Liver (tissue), 9 donors: ENCODE results near the gene NKX2-3. TPM values are rescaled to one million over a fixed set of nuclear protein-coding genes. Genes with fewer than 3 reads are reported as not detected.

ENCODE experiments used
- DNase-seq: peaks from one replicate; pipeline ENCODE4 v3.0.0-alpha.2; 2017; ENCODE audit warnings: low spot score
- H3K27ac ChIP-seq, 2 donors: one replicate each; pipeline ENCODE4 v1.7.0; 2013; ENCODE audit warnings: inconsistent platforms in 2 of 2, low read length in 2 of 2, control low read depth in 1 of 2, low read depth in 1 of 2, mild to moderate bottlenecking in 1 of 2
- H3K27me3 ChIP-seq, 4 donors: one replicate each; pipeline versions ENCODE4 v1.6.1 to v1.7.0; 2013; ENCODE audit warnings: low read length in 3 of 4, inconsistent platforms in 1 of 4, mild to moderate bottlenecking in 1 of 4, moderate library complexity in 1 of 4; ENCODE audit not compliant: control insufficient read depth in 4 of 4, insufficient read depth in 4 of 4
- H3K36me3 ChIP-seq, 4 donors: one replicate each; pipeline versions ENCODE4 v1.6.1 to v1.7.0; 2013; ENCODE audit warnings: low read length in 3 of 4, mild to moderate bottlenecking in 3 of 4, low read depth in 1 of 4, moderate library complexity in 1 of 4; ENCODE audit not compliant: control insufficient read depth in 4 of 4, insufficient read depth in 3 of 4
- H3K4me1 ChIP-seq, 4 donors: one replicate each; pipeline versions ENCODE4 v1.6.1 to v1.7.0; 2013; ENCODE audit warnings: low read length in 3 of 4, mild to moderate bottlenecking in 3 of 4, moderate library complexity in 1 of 4; ENCODE audit not compliant: control insufficient read depth in 4 of 4, insufficient read depth in 4 of 4
- H3K4me3 ChIP-seq, 3 donors: one replicate each; pipeline versions ENCODE4 v1.6.1 to v1.7.0; 2013; ENCODE audit warnings: low read length in 3 of 3, control low read depth in 1 of 3, low read depth in 1 of 3, mild to moderate bottlenecking in 1 of 3
- H3K9ac ChIP-seq, 2 donors: one replicate each; pipeline ENCODE4 v1.7.0; 2013; ENCODE audit warnings: low read length in 2 of 2, mild to moderate bottlenecking in 2 of 2, moderate library complexity in 2 of 2, control low read depth in 1 of 2, low read depth in 1 of 2
- H3K9me3 ChIP-seq, 4 donors: one replicate each; pipeline versions ENCODE4 v1.6.1 to v1.7.0; 2013; ENCODE audit warnings: low read length in 3 of 4; ENCODE audit not compliant: control insufficient read depth in 4 of 4
- ATF3 ChIP-seq: IDR thresholded peaks from 2 replicates; pipeline ENCODE4 v1.6.1; 2016; ENCODE audit warnings: antibody characterized with exemption
- CTCF ChIP-seq: fragments of 150-350 bp; IDR thresholded peaks from 2 replicates; pipeline ENCODE4 v1.5.1; 2017; ENCODE audit warnings: improper control_type of control experiment, low read depth, low read length; ENCODE audit not compliant: missing input control
- EGR1 ChIP-seq, 2 donors: IDR thresholded peaks; 2 replicates each; pipeline ENCODE4 v1.6.1; 2016 to 2018; ENCODE audit warnings: antibody characterized with exemption in 2 of 2, low read depth in 2 of 2
- FOXA1 ChIP-seq: IDR thresholded peaks from 2 replicates; pipeline ENCODE4 v1.6.1; 2016; ENCODE audit warnings: antibody characterized with exemption
- FOXA2 ChIP-seq: IDR thresholded peaks from 2 replicates; pipeline ENCODE4 v1.6.1; 2016; ENCODE audit warnings: antibody characterized with exemption
- GABPA ChIP-seq, 2 donors: IDR thresholded peaks in 1 of 2; conservative IDR thresholded peaks in 1 of 2; 2 replicates each; pipeline ENCODE4 v1.6.1; 2016; ENCODE audit warnings: antibody characterized with exemption in 2 of 2, mild to moderate bottlenecking in 1 of 2, moderate library complexity in 1 of 2
- HNF4A ChIP-seq, 2 donors: conservative IDR thresholded peaks; 2 replicates each; pipeline ENCODE4 v1.6.1; 2016; ENCODE audit warnings: antibody characterized with exemption in 2 of 2, mild to moderate bottlenecking in 2 of 2
- HNF4G ChIP-seq: IDR thresholded peaks from 2 replicates; pipeline ENCODE4 v1.6.1; 2016; ENCODE audit warnings: antibody characterized with exemption
- JUND ChIP-seq, 2 donors: IDR thresholded peaks; 2 replicates each; pipeline ENCODE4 v1.6.1; 2016; ENCODE audit warnings: antibody characterized with exemption in 2 of 2
- NR2F2 ChIP-seq: IDR thresholded peaks from 2 replicates; pipeline ENCODE4 v1.6.1; 2016; ENCODE audit warnings: antibody characterized with exemption
- RAD21 ChIP-seq, 2 donors: IDR thresholded peaks; 2 replicates each; pipeline ENCODE4 v1.6.1; 2016; ENCODE audit warnings: antibody characterized with exemption in 2 of 2, mild to moderate bottlenecking in 2 of 2
- RXRA ChIP-seq, 2 donors: IDR thresholded peaks; 2 replicates each; pipeline ENCODE4 v1.6.1; 2017 to 2018; ENCODE audit warnings: antibody characterized with exemption in 2 of 2, mild to moderate bottlenecking in 1 of 2
- SP1 ChIP-seq: IDR thresholded peaks from 2 replicates; pipeline ENCODE4 v1.6.1; 2018; ENCODE audit warnings: antibody characterized with exemption, mild to moderate bottlenecking
- TAF1 ChIP-seq: conservative IDR thresholded peaks from 2 replicates; pipeline ENCODE4 v1.6.1; 2016; ENCODE audit warnings: antibody characterized with exemption, mild to moderate bottlenecking
- YY1 ChIP-seq: IDR thresholded peaks from 2 replicates; pipeline ENCODE4 v1.6.1; 2016; ENCODE audit warnings: antibody characterized with exemption, mild to moderate bottlenecking
- WGBS: extraction: QIAGEN DNeasy Blood & Tissue Kit; methylation state at CpG from one replicate; pipeline ENCODE4 v1.1.7; 2013; 5-methylcytosine and 5-hydroxymethylcytosine counted together
- polyA plus RNA-seq, 2 donors: library from polyadenylated mRNA; stranded (reverse) in 1 of 2; unstranded in 1 of 2; fragments of 200-250 nt in 1 of 2; fragments of >200 nt in 1 of 2; fragmentation: Nextera tagmentation in 1 of 2; extraction: Ambion mirVana in 1 of 2; gene quantifications; one replicate each; pipeline versions ENCODE4 v1.2.1 to v1.2.3, GENCODE V29; 2013 to 2015
- total RNA-seq, 2 donors: library from RNA; depleted of rRNA; stranded (reverse); fragments of >200 nt; gene quantifications; one replicate each; pipeline ENCODE4 v1.2.3, GENCODE V29; 2014
- TF ChIP-seq, protein P1 (sequence below): IDR thresholded peaks from 2 replicates; pipeline ENCODE4 v1.6.1; 2016; ENCODE audit warnings: antibody characterized with exemption, mild to moderate bottlenecking
- TF ChIP-seq, protein P2 (sequence below): IDR thresholded peaks from 2 replicates; pipeline ENCODE4 v1.6.1; 2016; ENCODE audit warnings: antibody characterized with exemption
- TF ChIP-seq, protein P3 (sequence below): IDR thresholded peaks from 2 replicates; pipeline ENCODE4 v1.6.1; 2016; ENCODE audit warnings: antibody characterized with exemption
- donor health status: healthy.
- donor health status: healthy.
- donor health status: healthy.
- donor health status: healthy.
- donor health status: healthy.

Gene NKX2-3
- total and polyA plus RNA-seq, 4 donors = 0.06 to 0.09 TPM; not detected in 2

GRCh38 chr10:99529591-99530107 is 3.1 kb upstream of the NKX2-3 start:
- Histone ChIP-seq H3K4me3 (no peak overlapping the region), H3K36me3 (no peaks in the 10 kb centered on the region), H3K27ac (no peak overlapping the region), H3K9ac (no peak overlapping the region), H3K9me3 (peaks cover 0 to 7% (median 0%) of the 10 kb centered on the region in 4 donors), H3K27me3 (peaks cover 0 to 65% (median 40%) of the 10 kb centered on the region in 4 donors), H3K4me1 (peaks cover 1 to 18% (median 4%) of the 10 kb centered on the region in 4 donors)
- TF ChIP-seq RXRA (IDR thresholded peaks at IDR 0.05) = no peak
- no peak for TF ChIP-seq SP1
- no peak for TF ChIP-seq HNF4G
- TF ChIP-seq, protein P1, sequence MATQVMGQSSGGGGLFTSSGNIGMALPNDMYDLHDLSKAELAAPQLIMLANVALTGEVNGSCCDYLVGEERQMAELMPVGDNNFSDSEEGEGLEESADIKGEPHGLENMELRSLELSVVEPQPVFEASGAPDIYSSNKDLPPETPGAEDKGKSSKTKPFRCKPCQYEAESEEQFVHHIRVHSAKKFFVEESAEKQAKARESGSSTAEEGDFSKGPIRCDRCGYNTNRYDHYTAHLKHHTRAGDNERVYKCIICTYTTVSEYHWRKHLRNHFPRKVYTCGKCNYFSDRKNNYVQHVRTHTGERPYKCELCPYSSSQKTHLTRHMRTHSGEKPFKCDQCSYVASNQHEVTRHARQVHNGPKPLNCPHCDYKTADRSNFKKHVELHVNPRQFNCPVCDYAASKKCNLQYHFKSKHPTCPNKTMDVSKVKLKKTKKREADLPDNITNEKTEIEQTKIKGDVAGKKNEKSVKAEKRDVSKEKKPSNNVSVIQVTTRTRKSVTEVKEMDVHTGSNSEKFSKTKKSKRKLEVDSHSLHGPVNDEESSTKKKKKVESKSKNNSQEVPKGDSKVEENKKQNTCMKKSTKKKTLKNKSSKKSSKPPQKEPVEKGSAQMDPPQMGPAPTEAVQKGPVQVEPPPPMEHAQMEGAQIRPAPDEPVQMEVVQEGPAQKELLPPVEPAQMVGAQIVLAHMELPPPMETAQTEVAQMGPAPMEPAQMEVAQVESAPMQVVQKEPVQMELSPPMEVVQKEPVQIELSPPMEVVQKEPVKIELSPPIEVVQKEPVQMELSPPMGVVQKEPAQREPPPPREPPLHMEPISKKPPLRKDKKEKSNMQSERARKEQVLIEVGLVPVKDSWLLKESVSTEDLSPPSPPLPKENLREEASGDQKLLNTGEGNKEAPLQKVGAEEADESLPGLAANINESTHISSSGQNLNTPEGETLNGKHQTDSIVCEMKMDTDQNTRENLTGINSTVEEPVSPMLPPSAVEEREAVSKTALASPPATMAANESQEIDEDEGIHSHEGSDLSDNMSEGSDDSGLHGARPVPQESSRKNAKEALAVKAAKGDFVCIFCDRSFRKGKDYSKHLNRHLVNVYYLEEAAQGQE = no peak
- TF ChIP-seq NR2F2 = no peak
- no peak for TF ChIP-seq GABPA (IDR thresholded peaks at IDR 0.05 in 1 of 2, conservative IDR thresholded peaks at IDR 0.05 in 1 of 2)
- TF ChIP-seq, protein P2, sequence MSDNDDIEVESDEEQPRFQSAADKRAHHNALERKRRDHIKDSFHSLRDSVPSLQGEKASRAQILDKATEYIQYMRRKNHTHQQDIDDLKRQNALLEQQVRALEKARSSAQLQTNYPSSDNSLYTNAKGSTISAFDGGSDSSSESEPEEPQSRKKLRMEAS = no peak
- no peak for TF ChIP-seq TAF1
- no peak for TF ChIP-seq CTCF
- TF ChIP-seq HNF4A (conservative IDR thresholded peaks at IDR 0.05) = no peak
- TF ChIP-seq JUND (IDR thresholded peaks at IDR 0.05) = no peak
- no peak for TF ChIP-seq YY1
- no peak for TF ChIP-seq ATF3
- TF ChIP-seq EGR1 (IDR thresholded peaks at IDR 0.05; ENCODE audit: low read depth in 2 of 2) = no peak
- TF ChIP-seq, protein P3, sequence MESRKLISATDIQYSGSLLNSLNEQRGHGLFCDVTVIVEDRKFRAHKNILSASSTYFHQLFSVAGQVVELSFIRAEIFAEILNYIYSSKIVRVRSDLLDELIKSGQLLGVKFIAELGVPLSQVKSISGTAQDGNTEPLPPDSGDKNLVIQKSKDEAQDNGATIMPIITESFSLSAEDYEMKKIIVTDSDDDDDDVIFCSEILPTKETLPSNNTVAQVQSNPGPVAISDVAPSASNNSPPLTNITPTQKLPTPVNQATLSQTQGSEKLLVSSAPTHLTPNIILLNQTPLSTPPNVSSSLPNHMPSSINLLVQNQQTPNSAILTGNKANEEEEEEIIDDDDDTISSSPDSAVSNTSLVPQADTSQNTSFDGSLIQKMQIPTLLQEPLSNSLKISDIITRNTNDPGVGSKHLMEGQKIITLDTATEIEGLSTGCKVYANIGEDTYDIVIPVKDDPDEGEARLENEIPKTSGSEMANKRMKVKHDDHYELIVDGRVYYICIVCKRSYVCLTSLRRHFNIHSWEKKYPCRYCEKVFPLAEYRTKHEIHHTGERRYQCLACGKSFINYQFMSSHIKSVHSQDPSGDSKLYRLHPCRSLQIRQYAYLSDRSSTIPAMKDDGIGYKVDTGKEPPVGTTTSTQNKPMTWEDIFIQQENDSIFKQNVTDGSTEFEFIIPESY = no peak
- TF ChIP-seq RAD21 (IDR thresholded peaks at IDR 0.05) = no peak
- TF ChIP-seq FOXA1 = no peak
- no peak for TF ChIP-seq FOXA2
- DNase-seq = no peak
- 15% methylated on average over 22 of the region's 22 CpGs for WGBS
